RKO (cell line): ENCODE measurements around the gene CEP170B.
"Not testable (repeated sequence)": the region's sequence is repeated elsewhere in the genome, so short reads cannot be mapped to it uniquely, and the experiment has no call there.

Experiments used
- DNase-seq: peaks from one replicate; pipeline ENCODE4 v3.0.0-alpha.2; 2016; ENCODE audit warnings: low spot score

CEP170B gene

DNA sequence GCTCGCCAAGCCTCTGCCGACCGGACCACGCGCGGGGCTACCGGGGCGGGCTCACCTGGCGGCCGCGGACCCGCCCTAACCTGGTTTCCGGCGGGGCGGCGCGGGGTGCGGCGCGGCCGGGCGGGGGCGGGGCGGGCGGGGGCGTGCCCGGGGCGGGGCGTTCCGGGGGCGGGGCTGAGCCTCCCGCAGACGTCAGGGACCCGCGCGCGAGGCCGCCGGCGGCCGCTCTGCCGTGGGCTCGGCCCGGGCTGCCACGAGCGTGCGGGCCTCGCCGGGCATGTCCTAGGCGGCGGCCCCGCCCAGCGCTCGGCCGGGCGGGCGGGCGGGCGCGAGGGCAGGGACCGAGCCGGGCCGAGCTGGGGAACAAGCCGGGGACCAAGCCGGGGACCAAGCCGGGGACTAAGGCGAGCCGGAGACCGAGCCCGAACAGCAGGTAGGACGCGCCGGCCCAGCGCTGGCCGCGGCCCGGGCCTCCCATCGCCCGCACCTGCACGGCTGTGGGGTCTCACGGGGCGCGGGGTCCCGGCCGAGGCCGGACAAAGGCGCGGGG, at the start of gene CEP170B:
Gene CEP170B (plus strand): TSS at position 188 of the 550 bp plus-strand sequence. CDS start 3,183 bp downstream, outside the sequence.
- peak; percentile 69 for DNase-seq

DNA sequence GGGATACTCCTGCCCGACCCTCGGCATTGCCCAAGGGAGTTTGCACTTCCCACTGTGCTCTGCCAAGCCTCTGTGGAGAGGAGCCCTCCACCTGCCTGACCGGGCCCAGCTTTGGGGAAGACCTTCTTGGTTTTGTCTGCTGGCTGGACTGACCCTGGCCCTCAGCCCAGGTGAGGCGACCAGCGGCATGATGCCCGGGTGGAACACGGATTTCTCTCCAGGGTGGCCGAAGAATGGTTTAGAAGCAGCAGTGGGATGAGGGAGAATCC, 48.5 kb upstream of the CEP170B start:
- DNase-seq = no peak

DNA sequence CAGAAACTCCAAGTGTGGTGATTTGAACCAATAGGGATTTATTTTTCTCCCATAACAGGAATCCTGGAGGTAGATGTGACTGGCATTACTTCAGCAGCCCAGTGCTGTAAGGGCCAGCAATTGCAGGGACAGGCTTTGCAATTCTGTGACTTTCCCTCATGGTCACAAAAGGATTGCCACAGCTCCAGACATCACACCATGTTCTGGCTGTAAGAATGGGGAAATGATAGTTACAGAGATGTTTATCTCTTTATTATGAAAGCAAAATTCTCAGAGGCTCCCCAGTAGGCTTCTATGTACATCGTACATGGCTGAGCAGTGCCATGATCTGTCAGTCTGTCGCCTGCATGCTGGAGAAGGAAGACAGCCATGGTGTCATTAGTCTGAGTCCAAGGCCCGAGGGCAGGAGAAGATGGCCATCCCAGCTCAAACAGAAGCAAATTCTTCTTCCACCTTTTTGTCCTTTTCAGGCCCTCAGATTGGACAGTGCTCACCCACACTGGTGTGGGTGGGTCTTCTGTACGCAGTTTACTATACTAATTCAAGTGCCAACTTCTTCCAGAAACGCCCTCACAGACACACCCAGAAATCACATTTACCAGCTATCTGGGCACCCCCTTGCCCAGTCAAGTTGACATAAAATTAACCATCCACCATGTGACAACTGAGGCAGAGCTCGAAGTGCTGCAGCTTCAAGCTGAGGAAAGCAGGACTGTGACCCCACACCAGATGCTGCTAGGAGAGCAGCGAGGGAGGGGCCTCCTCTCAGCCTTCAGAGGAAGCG, 46.9 kb upstream of the CEP170B start:
- DNase-seq = no peak

DNA sequence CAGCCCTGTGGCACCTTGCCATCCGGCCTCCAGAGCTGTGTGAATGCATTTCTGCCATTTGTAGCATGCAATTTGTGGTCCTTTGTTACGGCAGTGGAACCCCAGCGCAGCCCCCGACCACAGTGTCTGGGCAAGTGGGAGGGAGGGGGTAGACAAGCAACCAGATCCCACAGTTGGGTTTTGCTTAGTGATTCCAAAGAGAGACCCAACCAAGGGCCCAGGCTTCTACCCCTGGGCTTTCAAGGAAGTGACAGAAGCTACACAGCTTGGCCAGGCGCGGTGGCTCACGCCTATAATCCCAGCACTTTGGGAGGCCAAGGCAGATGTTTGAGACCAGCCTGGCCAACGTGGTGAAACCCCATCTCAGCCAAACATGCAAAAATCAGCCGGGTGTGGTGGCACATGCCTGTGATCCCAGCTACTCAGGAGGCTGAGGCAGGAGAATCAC, 46.3 kb upstream of the CEP170B start:
- no peak for DNase-seq

DNA sequence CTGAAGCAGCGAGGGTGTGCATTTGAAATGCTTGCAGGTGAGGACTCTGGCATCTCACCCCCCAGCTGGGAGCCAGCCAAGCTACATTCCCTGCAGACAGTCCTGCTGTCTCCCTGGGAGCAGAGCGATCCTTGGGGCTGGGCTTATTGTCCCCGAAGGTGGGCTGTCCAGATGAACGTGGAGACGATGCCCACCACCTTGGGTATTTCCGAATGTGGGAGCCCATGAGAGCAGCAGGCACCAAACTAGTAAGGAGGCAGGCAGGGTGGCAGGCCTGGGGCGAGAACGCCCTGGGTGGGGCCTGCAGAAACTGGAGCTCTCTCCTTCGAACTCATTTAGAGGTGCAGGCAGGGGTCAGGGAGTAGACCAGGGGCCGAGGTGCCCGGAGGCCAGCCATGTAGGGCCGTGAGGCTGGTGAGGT, 45.7 kb upstream of the CEP170B start:
- no peak for DNase-seq

DNA sequence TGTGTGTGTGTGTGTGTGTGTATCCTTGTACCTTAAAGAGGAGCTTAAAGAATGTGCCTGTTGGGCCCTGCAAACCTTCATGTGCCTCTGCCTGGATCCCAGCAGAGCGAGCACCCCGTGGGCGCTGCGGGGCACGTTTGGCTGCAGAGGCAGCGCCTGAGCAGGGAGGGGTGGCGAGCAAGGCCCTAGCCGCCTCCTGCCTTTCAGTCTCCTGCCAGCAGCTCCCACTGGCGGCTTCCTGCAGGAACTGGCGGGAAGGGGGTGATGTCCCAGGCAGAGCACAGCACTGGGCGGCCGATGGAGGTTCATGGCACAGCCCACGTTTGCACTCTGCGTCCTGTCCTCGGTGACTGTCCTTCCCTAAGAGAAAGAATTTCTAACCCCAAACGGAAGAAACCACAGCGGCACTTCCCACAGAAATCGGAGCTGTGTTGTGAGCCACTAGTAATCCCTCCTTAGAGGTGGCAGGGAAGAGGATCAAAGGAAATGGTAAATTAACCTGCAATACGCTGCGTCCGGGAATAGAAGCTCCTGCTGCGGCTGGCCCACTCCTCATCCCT, 44.3 kb upstream of the CEP170B start:
- no peak for DNase-seq

DNA sequence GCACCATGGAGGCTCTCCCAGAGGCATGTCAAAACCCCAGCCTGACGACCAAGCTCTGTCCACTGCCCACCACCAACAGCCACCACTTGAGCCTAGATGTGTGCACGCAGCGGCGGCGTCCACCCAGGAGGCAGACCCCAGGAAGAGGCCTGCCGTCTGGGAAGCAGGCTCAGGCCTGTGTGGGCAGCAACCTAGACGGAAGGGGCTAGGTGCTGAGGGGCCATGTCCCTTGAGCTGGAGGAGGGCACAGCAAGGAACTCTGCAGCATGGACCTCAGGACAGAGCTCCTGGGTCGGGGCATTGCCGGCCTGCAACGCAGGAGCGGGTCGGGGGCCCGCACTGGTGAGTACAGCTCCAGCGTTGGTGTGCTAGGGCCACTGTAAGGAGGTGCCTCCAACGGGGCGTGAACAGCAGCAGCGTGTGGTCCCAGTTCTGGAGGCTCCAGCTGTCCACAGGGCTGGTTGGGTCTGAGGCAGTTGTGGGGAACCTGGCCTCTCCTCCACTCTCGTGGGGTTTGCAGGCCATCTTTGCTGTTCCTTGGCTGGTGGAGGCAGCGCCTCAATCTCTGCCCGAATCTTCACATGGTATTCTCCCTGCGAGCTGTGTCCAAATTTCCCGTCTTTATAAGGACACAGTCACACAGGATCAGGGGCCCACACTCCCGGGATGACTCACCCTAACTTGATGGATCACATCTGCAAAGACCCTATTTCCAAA, 43.7 kb upstream of the CEP170B start:
- no peak for DNase-seq

DNA sequence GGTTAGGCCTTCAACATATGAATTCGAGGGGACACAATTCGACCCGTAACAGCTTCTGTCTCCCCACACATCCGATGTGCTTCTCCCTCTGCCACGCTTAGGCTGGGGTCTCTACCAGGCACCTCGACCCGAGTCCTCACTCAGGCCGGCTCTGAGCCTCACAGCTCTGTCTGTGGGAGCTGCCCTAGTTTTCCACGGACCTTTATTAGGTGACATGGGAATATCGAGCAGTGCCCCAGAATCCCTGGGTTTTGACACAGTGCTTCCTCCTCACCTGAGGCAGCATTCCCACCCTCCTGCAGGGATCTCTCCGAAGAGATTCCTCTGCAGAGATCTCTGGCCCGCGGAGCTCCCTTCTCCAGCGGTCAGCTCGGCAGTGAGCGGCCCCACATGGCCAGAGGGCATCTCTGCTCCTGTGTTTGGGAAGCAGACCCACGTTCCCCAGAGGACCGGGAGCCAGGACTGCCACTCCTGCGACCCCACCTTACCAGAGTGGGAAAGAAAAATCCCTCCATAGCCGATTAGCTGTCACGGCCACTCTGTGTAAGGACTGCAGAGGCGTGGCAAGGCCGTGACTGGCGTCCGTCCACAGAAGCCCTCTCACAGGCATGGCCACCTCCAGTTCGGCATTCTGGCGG, 43.0 kb upstream of the CEP170B start:
- DNase-seq = no peak

DNA sequence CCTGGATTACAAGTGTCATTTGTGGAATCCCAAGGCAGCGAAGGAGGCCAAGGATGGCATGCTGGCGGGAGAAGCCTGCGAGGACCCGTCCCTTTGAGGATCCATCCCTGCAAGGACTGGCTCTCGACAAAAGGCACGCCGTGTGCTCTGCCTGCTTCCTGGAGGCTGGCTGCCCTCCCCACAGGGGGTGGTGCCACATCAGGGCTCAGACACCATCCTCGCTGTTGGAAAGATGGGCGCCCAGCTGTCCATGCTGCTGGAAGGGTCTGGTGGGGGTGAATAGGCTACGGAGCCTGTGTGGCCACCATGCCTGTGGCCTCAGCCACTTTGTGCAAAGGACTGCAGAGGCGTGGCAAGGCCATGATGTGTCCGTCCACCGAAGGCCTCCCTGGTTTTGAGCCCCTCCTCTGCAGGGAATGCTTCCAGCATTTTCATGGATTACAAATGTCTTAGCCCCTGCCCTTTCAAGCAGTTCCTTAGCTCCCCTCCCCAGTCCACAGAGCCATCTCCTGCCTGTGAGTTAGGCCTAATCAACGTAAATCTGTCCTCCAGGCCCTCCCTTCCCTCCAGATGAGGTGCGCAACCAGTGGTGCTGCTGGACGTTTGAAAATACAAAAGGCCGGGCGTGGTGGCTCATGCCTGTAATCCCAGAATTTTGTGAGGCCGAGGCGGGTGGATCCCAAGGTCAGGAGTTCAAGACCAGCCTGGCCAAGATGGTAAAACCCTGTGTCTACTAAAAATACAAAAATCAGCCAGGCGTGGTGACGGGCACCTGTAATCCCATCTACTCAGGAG, 42.0 kb upstream of the CEP170B start:
- DNase-seq = no peak

DNA sequence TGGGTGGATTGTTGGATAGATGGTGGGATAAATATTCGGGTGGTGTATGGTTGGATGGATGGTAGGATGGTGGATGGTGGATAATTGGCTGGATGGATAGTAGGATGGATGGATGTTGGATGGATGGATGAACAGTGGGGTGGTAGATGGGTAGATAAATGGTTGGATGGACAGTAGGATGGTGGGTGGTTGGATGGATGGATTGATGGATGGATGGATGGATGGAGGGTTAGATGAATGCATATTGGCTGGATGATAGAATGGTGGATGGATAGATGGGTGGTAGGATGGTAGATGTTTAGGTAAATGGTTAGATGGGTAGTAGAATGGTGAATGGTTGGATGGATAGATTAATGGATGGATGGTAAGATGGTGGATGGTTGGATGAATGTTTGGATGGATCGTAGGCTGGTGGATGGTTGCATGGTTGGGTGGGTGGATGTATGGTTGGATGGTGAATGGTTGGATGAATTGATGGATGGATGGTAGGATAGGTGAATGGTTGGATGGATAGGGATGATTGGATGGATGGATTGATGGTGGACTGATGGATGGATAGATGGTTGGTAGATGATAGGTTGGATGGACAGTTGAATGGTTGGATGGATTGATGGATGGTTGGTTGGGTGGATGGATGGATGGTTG, 40.6 kb upstream of the CEP170B start:
- DNase-seq = no peak

DNA sequence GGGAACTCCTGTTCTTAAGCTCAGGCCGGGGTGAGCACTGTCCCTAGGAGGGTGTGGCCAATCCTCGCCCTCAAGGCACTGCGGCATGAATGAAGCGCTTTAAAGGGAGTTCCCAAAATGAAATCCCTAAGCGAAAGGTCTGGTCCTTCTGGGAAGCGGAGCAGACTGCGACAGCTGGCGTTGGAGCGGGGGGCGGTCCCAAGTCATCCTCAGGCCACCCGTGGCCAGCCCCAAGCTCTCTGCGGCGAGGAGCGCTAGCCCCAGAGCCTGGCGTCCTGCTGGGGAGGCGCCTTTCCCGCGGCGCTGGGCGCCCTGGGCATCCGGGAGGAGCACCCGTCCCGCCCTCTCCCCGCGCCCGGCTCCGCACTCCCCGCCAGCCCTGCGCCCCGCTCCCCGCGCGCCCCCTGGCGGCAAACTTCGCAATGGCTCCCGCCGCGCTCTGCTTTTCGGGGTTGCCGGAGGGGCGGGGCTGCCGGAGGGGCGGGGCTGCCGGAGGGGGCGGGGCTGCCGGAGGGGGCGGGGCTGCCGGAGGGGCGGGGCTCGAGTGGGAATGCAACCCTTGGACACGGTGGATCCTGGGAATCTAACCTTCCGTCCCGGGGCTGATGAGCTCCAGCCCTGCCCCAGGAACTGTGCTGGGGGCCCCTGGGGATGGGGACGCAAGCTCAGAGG, 38.7 kb upstream of the CEP170B start:
- peak; percentile 73 for DNase-seq

DNA sequence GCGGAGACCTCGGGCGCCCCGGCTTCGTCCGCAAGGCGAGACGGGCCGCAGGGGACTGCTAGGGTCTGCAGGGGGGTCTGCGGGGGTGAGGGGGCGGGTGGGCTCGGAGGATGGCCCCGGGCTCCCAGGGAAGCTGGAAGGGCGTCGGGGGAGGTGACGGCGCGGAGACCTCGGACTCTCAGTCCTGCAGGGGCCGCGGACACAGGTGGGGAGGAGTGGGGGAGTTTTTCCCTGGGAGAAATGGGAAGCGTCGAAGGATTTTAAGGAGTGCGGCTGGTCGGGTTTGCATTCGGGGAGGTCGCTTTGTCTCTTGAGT, 38.2 kb upstream of the CEP170B start:
- no peak for DNase-seq

DNA sequence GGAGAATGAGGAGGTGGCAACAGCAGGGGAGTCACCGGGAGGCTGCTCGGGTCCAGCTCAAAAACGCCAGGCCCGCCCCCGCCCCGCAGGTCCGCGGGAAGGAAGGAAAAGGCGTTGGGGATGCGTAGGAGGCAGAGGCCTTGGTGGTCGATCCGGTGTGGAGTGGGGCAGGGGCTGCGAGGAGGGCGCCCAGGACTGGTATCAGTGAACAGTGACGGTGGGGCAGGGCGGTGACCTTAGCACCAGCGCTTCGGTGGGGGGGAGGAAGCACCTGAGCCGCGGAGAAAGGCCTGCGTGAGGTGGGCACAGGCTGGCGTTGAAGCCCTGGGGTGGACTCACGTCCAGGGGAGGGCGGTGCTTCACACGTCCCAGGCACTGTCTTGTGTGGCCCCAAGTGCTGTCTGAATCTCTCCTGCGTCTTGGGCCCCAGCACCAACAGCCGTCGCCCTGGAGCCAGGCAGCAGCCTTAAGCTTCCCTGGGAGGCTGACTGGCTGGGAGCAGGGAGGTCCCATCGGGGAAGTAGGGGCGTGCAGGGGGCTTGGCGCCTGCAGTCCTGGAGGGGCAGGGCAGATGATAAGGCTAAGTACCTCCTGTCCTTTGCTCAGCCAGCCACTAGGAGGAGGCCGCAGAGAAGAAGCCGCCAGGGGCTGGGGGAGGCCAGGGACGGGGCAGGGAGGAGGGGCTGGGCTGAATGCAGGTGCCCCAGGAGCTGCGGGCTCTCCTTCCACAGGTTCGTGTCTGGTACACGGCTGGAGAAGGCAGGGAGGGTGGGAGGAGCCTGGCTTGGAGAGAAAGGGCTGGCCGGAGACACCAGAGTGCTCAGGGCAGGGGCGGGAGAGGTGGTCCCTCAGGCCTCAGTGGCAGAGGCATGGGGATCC, 37.7 kb upstream of the CEP170B start:
- DNase-seq = no peak

DNA sequence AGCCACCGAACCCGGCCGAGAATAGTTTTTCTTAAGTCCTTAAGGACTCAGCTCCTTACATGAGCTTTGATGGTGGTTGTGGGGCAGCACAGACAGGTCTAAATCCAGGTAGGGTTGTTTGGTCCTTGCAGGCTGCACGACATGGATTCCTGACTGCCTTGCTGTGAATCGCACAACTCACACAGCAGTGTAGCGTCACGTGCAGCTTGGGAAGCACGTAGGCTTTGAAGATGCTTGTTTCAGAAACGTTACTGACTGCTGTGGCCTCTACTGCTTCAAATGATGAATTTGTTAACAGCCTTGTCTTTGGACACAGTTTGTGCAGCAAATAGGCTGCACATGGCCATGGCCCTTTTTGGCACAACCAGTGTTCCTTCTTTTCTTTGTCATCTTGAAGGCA, 34.3 kb upstream of the CEP170B start:
- DNase-seq = no peak

DNA sequence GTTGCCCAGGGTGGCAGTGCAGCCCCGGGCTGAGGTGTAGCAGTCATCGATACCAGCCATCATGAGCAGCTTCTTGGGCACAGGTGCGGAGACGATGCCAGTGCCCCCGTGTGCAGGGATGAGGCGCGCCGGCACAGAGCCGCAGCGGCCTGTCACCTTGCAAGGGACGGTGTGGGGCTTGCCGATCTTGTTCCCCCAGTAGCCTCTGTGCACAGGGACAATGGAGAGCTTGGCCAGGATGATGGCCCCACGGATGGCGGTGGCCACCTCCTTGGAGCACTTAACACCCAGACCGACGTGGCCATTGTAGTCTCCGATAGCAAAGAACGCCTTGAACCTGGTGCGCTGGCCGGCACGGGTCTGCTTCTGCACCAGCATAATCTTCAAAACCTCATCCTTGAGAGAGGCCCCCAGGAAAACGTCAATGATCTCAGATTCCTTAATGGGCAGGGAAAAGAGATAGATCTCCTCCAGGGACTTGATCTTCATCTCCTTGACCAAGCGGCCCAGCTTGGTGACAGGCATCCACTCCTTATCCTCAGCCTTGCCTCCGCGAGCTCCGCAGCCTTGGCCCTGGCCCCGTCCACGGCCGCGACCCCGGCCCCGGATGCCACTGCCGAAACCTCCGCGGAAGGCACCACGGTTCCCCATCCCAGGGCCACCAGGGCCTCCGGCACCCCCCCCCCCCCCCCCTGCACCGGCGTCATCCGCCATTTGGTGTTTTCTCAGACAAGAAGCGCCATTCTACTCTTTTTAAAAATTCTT, 28.7 kb upstream of the CEP170B start:
- DNase-seq = not testable (repeated sequence)

DNA sequence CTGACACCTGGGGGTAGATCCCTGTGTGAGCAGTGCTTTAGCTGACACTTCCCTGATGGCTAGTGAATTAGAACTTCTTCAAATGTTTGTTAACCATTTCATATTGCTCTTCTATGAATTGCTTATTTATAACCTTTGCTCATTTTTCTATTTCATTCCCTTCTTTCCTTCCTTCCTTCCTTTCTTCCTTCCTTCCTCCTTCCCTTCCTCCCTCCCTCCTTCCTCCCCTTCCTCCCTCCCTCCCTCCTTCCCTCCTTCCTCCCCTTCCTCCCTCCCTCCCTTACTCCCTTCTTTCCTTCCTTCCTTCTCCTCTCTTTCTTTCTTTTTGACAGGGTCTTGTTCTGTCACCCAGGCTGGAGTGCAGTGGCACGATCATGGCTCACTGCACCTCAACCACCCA, 23.3 kb upstream of the CEP170B start:
- no peak for DNase-seq

DNA sequence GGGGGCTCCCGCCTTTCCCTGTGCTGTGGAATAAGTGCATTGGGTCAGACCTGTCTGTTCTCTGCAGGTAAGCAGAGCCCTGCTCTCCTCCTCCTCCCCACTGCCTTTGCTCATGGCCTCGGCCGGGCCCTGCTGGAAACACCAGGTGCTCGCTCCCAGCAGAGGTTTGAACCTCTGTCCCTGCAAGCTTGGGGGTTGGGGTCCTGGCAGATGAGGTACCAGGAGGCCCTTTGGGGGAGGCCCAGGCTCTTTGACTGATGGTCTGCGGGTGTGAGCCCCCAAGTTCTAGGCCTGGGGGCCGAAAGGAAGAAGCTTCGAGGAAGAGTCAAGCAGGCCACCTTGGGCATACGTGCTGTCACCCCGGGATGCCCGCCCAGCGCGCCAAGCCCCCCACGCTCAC, 22.1 kb upstream of the CEP170B start:
- no peak for DNase-seq

DNA sequence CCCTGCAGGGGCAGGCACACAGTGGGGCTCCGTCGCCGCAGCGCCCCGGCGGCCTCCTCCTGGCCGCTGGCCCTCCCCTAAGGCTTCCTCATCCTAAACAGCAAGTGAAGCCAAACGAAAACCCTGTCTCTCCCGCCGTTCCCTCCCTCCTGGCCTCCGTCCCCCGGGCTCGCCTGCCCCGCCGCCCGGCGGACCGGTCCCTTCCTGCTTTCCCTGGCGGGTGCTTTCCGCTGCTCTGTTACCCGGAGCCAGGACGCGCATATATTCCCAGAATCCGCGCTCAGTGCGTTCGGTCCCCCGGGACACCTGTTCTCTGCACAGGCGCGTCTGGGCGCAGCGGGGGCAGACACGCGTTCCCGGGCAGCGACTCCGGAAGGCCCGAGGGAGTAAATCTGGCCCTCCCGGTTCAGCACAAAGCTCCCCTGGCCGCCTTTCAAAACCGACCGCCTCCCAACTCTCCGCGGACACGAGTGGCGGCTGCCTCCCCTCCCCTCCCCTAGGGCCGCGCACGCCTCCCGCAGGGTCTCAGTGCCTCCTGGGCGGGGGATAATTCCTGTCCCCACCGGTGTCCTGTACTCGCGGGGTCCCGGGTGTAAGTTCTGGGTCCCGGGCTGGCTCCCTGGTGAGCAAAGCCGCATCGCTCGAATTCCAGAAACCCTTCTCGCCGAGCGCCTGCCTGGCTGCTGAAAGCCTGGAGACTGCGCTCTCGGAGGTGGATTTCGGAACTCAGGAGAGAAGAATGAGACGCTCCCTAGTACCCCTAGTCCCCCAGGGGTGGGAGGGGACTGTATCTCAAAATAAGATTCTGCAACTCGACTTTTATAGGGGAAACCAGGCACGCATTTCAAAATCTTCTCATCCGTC, 21.4 kb upstream of the CEP170B start:
- DNase-seq = no peak
